H1 (cell line): ENCODE measurements around the gene WDR45B. TPM values are rescaled to one million over a fixed set of nuclear protein-coding genes. Genes with fewer than 3 reads are reported as not detected.

Experiments used
- CTCF ChIA-PET: fragments of 300-600 bp; sonication (Branson Sonifier 250); formaldehyde crosslinking; loops from one replicate; lab custom pipeline; 2021; ENCODE audit not compliant: partially characterized antibody; lab: Charles Lee
- POLR2A ChIA-PET: fragments of 300-600 bp; sonication (Branson Sonifier 250); formaldehyde crosslinking; loops from one replicate; lab custom pipeline; 2021; ENCODE audit warnings: inconsistent platforms; ENCODE audit not compliant: partially characterized antibody; lab: Charles Lee
- DNase-seq, 2 experiments: peaks; one replicate each; pipeline versions ENCODE4 v3.0.0 to v3.0.0-alpha.2; 2010 to 2022; ENCODE audit warnings: low spot score in 2 of 2, low read depth in 1 of 2, mixed read lengths in 1 of 2
- FAIRE-seq: peaks from 2 replicates; lab custom pipeline; 2011; peaks lifted over from hg19 to GRCh38; lab: Jason Lieb, UNC
- H2AFZ ChIP-seq: 2 replicates; pipeline ENCODE4 v1.8.1; 2012; ENCODE audit warnings: low read length, inconsistent platforms
- H2AK5ac ChIP-seq: 2 replicates; pipeline ENCODE4 v1.6.1; 2013; ENCODE audit warnings: low read depth, low read length
- H2BK120ac ChIP-seq: replicated peaks from 2 replicates; pipeline ENCODE3; 2013; ENCODE audit warnings: low read depth, low read length, inconsistent platforms
- H2BK12ac ChIP-seq: 2 replicates; pipeline ENCODE4 v1.6.1; 2013; ENCODE audit warnings: low read depth, low read length
- H2BK15ac ChIP-seq: 2 replicates; pipeline ENCODE4 v1.6.1; 2013; ENCODE audit warnings: low read length
- H2BK20ac ChIP-seq: 2 replicates; pipeline ENCODE4 v1.6.1; 2013; ENCODE audit warnings: low read length
- H2BK5ac ChIP-seq: 2 replicates; pipeline ENCODE4 v1.6.1; 2013; ENCODE audit warnings: low read depth, low read length
- H3K14ac ChIP-seq: 2 replicates; pipeline ENCODE4 v1.6.1; 2013; ENCODE audit warnings: inconsistent platforms; ENCODE audit not compliant: insufficient read length
- H3K18ac ChIP-seq: 2 replicates; pipeline ENCODE4 v1.6.1; 2013; ENCODE audit warnings: low read length; ENCODE audit errors: extremely low read depth
- H3K23ac ChIP-seq: 2 replicates; pipeline ENCODE4 v1.6.1; 2013; ENCODE audit warnings: inconsistent platforms; ENCODE audit not compliant: insufficient read length
- H3K23me2 ChIP-seq: 2 replicates; pipeline ENCODE4 v1.6.1; 2013; ENCODE audit warnings: low read depth, low read length
- H3K27ac ChIP-seq: 2 replicates; pipeline ENCODE4 v1.6.1; 2011; ENCODE audit warnings: low read depth, low read length, inconsistent platforms
- H3K27me3 ChIP-seq, 4 experiments: replicated peaks in 1 of 4; 1 replicate in 1 of 4; 2 replicates in 3 of 4; pipeline versions ENCODE4 v1.6.1 to v1.8.1; 2011 to 2013; ENCODE audit warnings: low read length in 3 of 4, mild to moderate bottlenecking in 3 of 4, inconsistent platforms in 2 of 4, mixed read lengths in 2 of 4, moderate library complexity in 1 of 4; ENCODE audit not compliant: control insufficient read depth in 3 of 4, insufficient read depth in 3 of 4; ENCODE audit errors: extremely low read depth in 1 of 4
- H3K36me3 ChIP-seq, 4 experiments: 2 replicates each; pipeline versions ENCODE4 v1.6.1 to v1.8.1; 2011 to 2013; ENCODE audit warnings: mild to moderate bottlenecking in 4 of 4, low read length in 3 of 4, moderate library complexity in 2 of 4, control low read depth in 1 of 4, inconsistent platforms in 1 of 4; ENCODE audit not compliant: insufficient read depth in 4 of 4, control insufficient read depth in 2 of 4
- H3K4ac ChIP-seq: replicated peaks from 2 replicates; pipeline ENCODE3; 2013; ENCODE audit warnings: low read length, low read depth, mixed read lengths, inconsistent platforms; ENCODE audit not compliant: insufficient read length
- H3K4me1 ChIP-seq, 4 experiments: replicated peaks in 1 of 4; 1 replicate in 1 of 4; 2 replicates in 3 of 4; pipeline versions ENCODE4 v1.6.1 to v1.8.1; 2011 to 2013; ENCODE audit warnings: low read length in 3 of 4, inconsistent platforms in 2 of 4, mixed read lengths in 1 of 4; ENCODE audit not compliant: insufficient read depth in 4 of 4, control insufficient read depth in 3 of 4
- H3K4me2 ChIP-seq, 2 experiments: 2 replicates each; pipeline versions ENCODE4 v1.6.1 to v1.8.1; 2011 to 2013; ENCODE audit warnings: low read depth in 2 of 2, low read length in 2 of 2, control low read depth in 1 of 2, inconsistent platforms in 1 of 2, mild to moderate bottlenecking in 1 of 2; ENCODE audit not compliant: insufficient read depth in 1 of 2
- H3K4me3 ChIP-seq, 4 experiments: fragments of 200-600, 300-600 bp in 1 of 4; sonication (generic), shearing (Covaris generic), sonication (Bioruptor Twin) in 1 of 4; 2 replicates each; pipeline versions ENCODE4 v1.5.1 to v1.8.1; 2011 to 2016; ENCODE audit warnings: low read length in 4 of 4, low read depth in 3 of 4, control low read depth in 2 of 4, inconsistent platforms in 2 of 4, mild to moderate bottlenecking in 2 of 4, mixed read lengths in 1 of 4, moderate library complexity in 1 of 4; ENCODE audit not compliant: insufficient read depth in 2 of 4; ENCODE audit errors: extremely low read depth in 1 of 4
- H3K56ac ChIP-seq: replicated peaks from 2 replicates; pipeline ENCODE3; 2013; ENCODE audit warnings: low read depth, mild to moderate bottlenecking, mixed read lengths, low read length, inconsistent platforms; ENCODE audit not compliant: insufficient read length
- H3K79me1 ChIP-seq: 2 replicates; pipeline ENCODE4 v1.6.1; 2013; ENCODE audit warnings: low read depth, low read length, control low read depth
- H3K79me2 ChIP-seq, 2 experiments: 2 replicates each; pipeline versions ENCODE4 v1.6.1 to v1.8.1; 2012 to 2013; ENCODE audit warnings: low read length in 2 of 2, mild to moderate bottlenecking in 2 of 2, inconsistent platforms in 1 of 2; ENCODE audit not compliant: insufficient read depth in 2 of 2, control insufficient read depth in 1 of 2
- H3K9ac ChIP-seq, 4 experiments: replicated peaks in 1 of 4; 1 replicate in 1 of 4; 2 replicates in 3 of 4; pipeline versions ENCODE4 v1.6.1 to v1.8.1; 2011 to 2013; ENCODE audit warnings: low read depth in 3 of 4, low read length in 3 of 4, control low read depth in 2 of 4, mild to moderate bottlenecking in 2 of 4, moderate library complexity in 2 of 4, inconsistent platforms in 1 of 4; ENCODE audit errors: extremely low read depth in 1 of 4
- H3K9me3 ChIP-seq, 2 experiments: 2 replicates each; pipeline versions ENCODE4 v1.6.1 to v1.8.1; 2012 to 2013; ENCODE audit warnings: mild to moderate bottlenecking in 2 of 2, moderate library complexity in 2 of 2, control low read depth in 1 of 2, inconsistent platforms in 1 of 2, low read depth in 1 of 2, low read length in 1 of 2, mixed read lengths in 1 of 2; ENCODE audit not compliant: insufficient read depth in 2 of 2
- H4K20me1 ChIP-seq, 2 experiments: replicated peaks in 1 of 2; 2 replicates each; pipeline versions ENCODE3 to v1.8.1; 2011 to 2013; ENCODE audit warnings: inconsistent platforms in 2 of 2, low read length in 2 of 2, mild to moderate bottlenecking in 1 of 2; ENCODE audit not compliant: insufficient read depth in 2 of 2, control insufficient read depth in 1 of 2
- H4K5ac ChIP-seq: 2 replicates; pipeline ENCODE4 v1.6.1; 2013; ENCODE audit warnings: low read length, low read depth, mixed read lengths, inconsistent platforms; ENCODE audit not compliant: insufficient read length
- H4K8ac ChIP-seq: 2 replicates; pipeline ENCODE4 v1.8.0; 2013; ENCODE audit warnings: mild to moderate bottlenecking, moderate library complexity, low read length, inconsistent platforms; ENCODE audit not compliant: insufficient read depth; ENCODE audit errors: extremely low read depth
- H4K91ac ChIP-seq: replicated peaks from 2 replicates; pipeline ENCODE3; 2013; ENCODE audit warnings: low read length, mixed read lengths, inconsistent platforms; ENCODE audit not compliant: insufficient read length
- BCL11A ChIP-seq, 2 experiments: IDR thresholded peaks; one replicate each; pipeline ENCODE4 v1.6.1; 2011; ENCODE audit warnings: low read depth in 2 of 2, low read length in 2 of 2, mild to moderate bottlenecking in 2 of 2
- JUN ChIP-seq: IDR thresholded peaks from 2 replicates; pipeline ENCODE4 v1.6.1; 2011; ENCODE audit warnings: low read depth, mild to moderate bottlenecking, improper control_type of control experiment, low read length
- RAD21 ChIP-seq, 2 experiments: IDR thresholded peaks in 1 of 2; conservative IDR thresholded peaks in 1 of 2; 2 replicates each; pipeline ENCODE4 v1.6.1; 2011; ENCODE audit warnings: low read depth in 2 of 2, low read length in 2 of 2, improper control_type of control experiment in 1 of 2, inconsistent platforms in 1 of 2, mild to moderate bottlenecking in 1 of 2, moderate library complexity in 1 of 2
- SIX5 ChIP-seq: IDR thresholded peaks from 2 replicates; pipeline ENCODE4 v1.6.1; 2011; ENCODE audit warnings: mild to moderate bottlenecking, low read depth, low read length
- SP2 ChIP-seq: IDR thresholded peaks from 2 replicates; pipeline ENCODE4 v1.6.1; 2012; ENCODE audit warnings: mild to moderate bottlenecking, low read length, inconsistent platforms
- SRF ChIP-seq: IDR thresholded peaks from 2 replicates; pipeline ENCODE4 v1.6.1; 2011; ENCODE audit warnings: mild to moderate bottlenecking, low read depth, low read length, moderate library complexity
- TCF12 ChIP-seq: IDR thresholded peaks from 2 replicates; pipeline ENCODE4 v1.6.1; 2011; ENCODE audit warnings: low read depth, mild to moderate bottlenecking, low read length
- WGBS, 2 experiments: shearing (Covaris generic) in 1 of 2; methylation state at CpG; one replicate each; pipeline versions ENCODE4 v1.1.6 to v1.1.7; 2013 to 2015; ENCODE audit warnings: low lambda C conversion rate in 2 of 2, mixed read lengths in 2 of 2, inconsistent platforms in 1 of 2, low coverage in 1 of 2, missing lambda C conversion rate in 1 of 2; ENCODE audit not compliant: insufficient replicate concordance in 2 of 2, insufficient coverage in 1 of 2, insufficient read length in 1 of 2; ENCODE audit errors: extremely low coverage in 1 of 2, missing lambda C conversion rate in 1 of 2; 5-methylcytosine and 5-hydroxymethylcytosine counted together
- polyA plus RNA-seq, 7 experiments: library from polyadenylated mRNA; depleted of rRNA in 3 of 7; stranded (reverse) in 5 of 7; unstranded in 2 of 7; fragments of >200 nt in 5 of 7; fragments of 200-250 nt in 2 of 7; gene quantifications; 1 replicate in 5 of 7; 2 replicates in 1 of 7; 4 replicates in 1 of 7; pipeline versions ENCODE4 v1.2.1 to v1.2.3, GENCODE V29; 2011 to 2013; ENCODE audit warnings: missing spikeins in 2 of 7, mixed read lengths in 2 of 7
- total RNA-seq: library from RNA; stranded (reverse); fragmentation: NEBNext Ultra II Directional; extraction: Animal tissue kit (Norgen Biotek cat#: 25700); gene quantifications from 2 replicates; pipeline ENCODE4 v1.2.1, GENCODE V29; 2021

WDR45B gene
- total and polyA plus RNA-seq, 2 of the 8 experiments (the other 6 are each of a cell fraction or from before 2014, with no cell fraction given) = 82.0 to 100 TPM

DNA sequence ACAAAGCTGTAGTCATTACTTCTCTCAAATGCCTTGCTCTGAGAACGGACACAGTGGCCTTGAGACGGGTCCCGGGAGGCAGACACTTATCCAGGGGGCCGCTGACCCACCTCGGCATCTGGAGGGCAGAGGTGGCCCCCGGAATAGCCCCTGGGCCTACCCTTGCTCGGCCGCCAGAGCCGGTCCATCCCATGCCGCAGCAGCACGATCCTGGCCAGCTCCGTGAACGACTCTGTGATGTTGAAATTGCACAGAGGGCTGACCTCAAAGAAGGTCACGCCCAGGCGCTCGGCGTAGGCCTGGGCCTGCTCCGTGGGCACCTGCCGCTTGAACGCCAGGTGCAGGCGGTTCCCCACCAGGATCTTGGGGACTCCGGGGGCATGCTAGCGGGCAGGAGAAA lies 10.1 kb upstream of the WDR45B start:
- Histone ChIP-seq H2BK15ac (no peak overlapping the region), H2BK12ac (no peak overlapping the region), H3K23ac (no peak overlapping the region), H3K9ac (no peak overlapping the region), H3K56ac (no peak overlapping the region), H3K23me2 (no peaks in the 10 kb centered on the region), H3K79me1 (no peaks in the 10 kb centered on the region), H3K4me1 (no peaks in the 10 kb centered on the region), H3K27ac (no peak overlapping the region), H2AK5ac (no peak overlapping the region), H3K36me3 (no peaks in the 10 kb centered on the region; a peak in 1 of 8 replicates), H2BK5ac (no peak overlapping the region), H3K4ac (no peak overlapping the region), H3K4me3 (no peak overlapping the region), H4K91ac (no peak overlapping the region), H4K5ac (no peak overlapping the region), H3K27me3 (no peaks in the 10 kb centered on the region), H3K18ac (no peak overlapping the region), H3K79me2 (no peaks in the 10 kb centered on the region), H4K8ac (peak overlapping the region; percentile 68; the same call in 1 of the 2 replicates), H2BK20ac (no peak overlapping the region), H3K4me2 (no peak overlapping the region), H3K9me3 (peaks cover 0 to 4% of the 10 kb centered on the region in 2 experiments; a peak in 1 of 4 replicates), H2AFZ (no peak overlapping the region), H3K14ac (no peak overlapping the region), H4K20me1 (peaks cover 0 to 9% of the 10 kb centered on the region in 2 experiments), H2BK120ac (no peak overlapping the region)
- 85% methylated on average over 13 of the region's 23 CpGs; no CpG with 5 or more reads in 1 of the 2 experiments for WGBS, 2 experiments
- FAIRE-seq (no peak), DNase-seq (no peak)
- TF ChIP-seq BCL11A (IDR thresholded peaks at IDR 0.05; ENCODE audit: low read depth in 2 of 2, low read length in 2 of 2) (no peak), SRF (no peak), RAD21 (IDR thresholded peaks at IDR 0.05 in 1 of 2, conservative IDR thresholded peaks at IDR 0.05 in 1 of 2; ENCODE audit: low read depth in 2 of 2, low read length in 2 of 2) (no peak), SP2 (no peak), SIX5 (no peak), TCF12 (no peak), JUN (no peak)
- ChIA-PET POLR2A (interaction anchor here (1.6 kb wide), 1 partner anchor 10 kb away, joined by 4 read pairs; no protein-coding TSS in a partner anchor), CTCF (interaction anchor here (0.7 to 2.2 kb wide), 3 partner anchors 9 to 120 kb away, joined by 4 to 14 read pairs (median 5); no protein-coding TSS in a partner anchor)
